H9 (cell line): ENCODE results near the gene PPP1R27. TPM values are rescaled to one million over a fixed set of nuclear protein-coding genes. Genes with fewer than 3 reads are reported as not detected.

Experiments used
- DNase-seq: peaks from one replicate; pipeline ENCODE4 v3.0.0-alpha.2; 2017
- H2AFZ ChIP-seq: one replicate; pipeline ENCODE4 v1.6.1; 2013; ENCODE audit warnings: mild to moderate bottlenecking, low read length, control low read depth, moderate library complexity
- H2AK5ac ChIP-seq: 2 replicates; pipeline ENCODE4 v1.6.1; 2013; ENCODE audit warnings: low read length, control low read depth, mixed read lengths; ENCODE audit not compliant: insufficient read length
- H2BK120ac ChIP-seq: one replicate; pipeline ENCODE4 v1.6.1; 2013; ENCODE audit warnings: low read depth, mild to moderate bottlenecking, low read length, control low read depth, inconsistent platforms; ENCODE audit not compliant: poor library complexity, severe bottlenecking
- H2BK12ac ChIP-seq: 2 replicates; pipeline ENCODE4 v1.6.1; 2013; ENCODE audit warnings: low read length, control low read depth, mixed read lengths, low read depth; ENCODE audit not compliant: insufficient read length
- H2BK15ac ChIP-seq: 2 replicates; pipeline ENCODE4 v1.6.1; 2013; ENCODE audit warnings: low read depth, low read length, control low read depth
- H2BK20ac ChIP-seq: one replicate; pipeline ENCODE4 v1.6.1; 2013; ENCODE audit warnings: low read depth, mild to moderate bottlenecking, low read length, control low read depth, inconsistent platforms; ENCODE audit not compliant: poor library complexity, severe bottlenecking
- H2BK5ac ChIP-seq: 2 replicates; pipeline ENCODE4 v1.6.1; 2013; ENCODE audit warnings: low read length, control low read depth, mixed read lengths; ENCODE audit not compliant: insufficient read length
- H3K14ac ChIP-seq: 2 replicates; pipeline ENCODE4 v1.6.1; 2013; ENCODE audit warnings: low read length, control low read depth; ENCODE audit not compliant: insufficient read depth
- H3K18ac ChIP-seq: 2 replicates; pipeline ENCODE4 v1.6.1; 2013; ENCODE audit warnings: low read depth, mild to moderate bottlenecking, mixed read lengths, low read length, control low read depth; ENCODE audit not compliant: insufficient read length
- H3K23ac ChIP-seq: 2 replicates; pipeline ENCODE4 v1.6.1; 2013; ENCODE audit warnings: low read length, control low read depth, mixed read lengths, low read depth; ENCODE audit not compliant: insufficient read length
- H3K23me2 ChIP-seq: 2 replicates; pipeline ENCODE4 v1.6.1; 2013; ENCODE audit warnings: low read depth, mild to moderate bottlenecking, mixed read lengths, low read length, control low read depth; ENCODE audit not compliant: insufficient read length, poor library complexity, severe bottlenecking
- H3K27ac ChIP-seq: 2 replicates; pipeline ENCODE4 v1.5.1; 2013; ENCODE audit warnings: low read length, control low read depth, mixed read lengths, low read depth; ENCODE audit not compliant: insufficient read length
- H3K27me3 ChIP-seq: 2 replicates; pipeline ENCODE4 v1.6.1; 2013; ENCODE audit warnings: low read length, control low read depth, inconsistent platforms; ENCODE audit not compliant: insufficient read depth
- H3K4ac ChIP-seq: 2 replicates; pipeline ENCODE4 v1.6.1; 2013; ENCODE audit warnings: low read depth, mild to moderate bottlenecking, control low read depth, inconsistent platforms, low read length, moderate library complexity
- H3K4me1 ChIP-seq: 2 replicates; pipeline ENCODE4 v1.6.1; 2013; ENCODE audit warnings: low read length, control low read depth, inconsistent platforms; ENCODE audit not compliant: insufficient read depth
- H3K4me2 ChIP-seq: 2 replicates; pipeline ENCODE4 v1.6.1; 2013; ENCODE audit warnings: low read length, control low read depth, mixed read lengths; ENCODE audit not compliant: insufficient read length, insufficient read depth
- H3K56ac ChIP-seq: 2 replicates; pipeline ENCODE4 v1.6.1; 2013; ENCODE audit warnings: low read depth, mild to moderate bottlenecking, mixed read lengths, low read length, control low read depth; ENCODE audit not compliant: insufficient read length
- H3K79me1 ChIP-seq: 2 replicates; pipeline ENCODE4 v1.6.1; 2013; ENCODE audit warnings: low read depth, mild to moderate bottlenecking, moderate library complexity, low read length, control low read depth, inconsistent platforms; ENCODE audit not compliant: insufficient read depth, poor library complexity, severe bottlenecking
- H3K79me2 ChIP-seq: 2 replicates; pipeline ENCODE4 v1.6.1; 2013; ENCODE audit warnings: low read length, control low read depth, inconsistent platforms; ENCODE audit not compliant: insufficient read depth
- H3K9ac ChIP-seq: 2 replicates; pipeline ENCODE4 v1.6.1; 2013; ENCODE audit warnings: low read length, control low read depth, mixed read lengths; ENCODE audit not compliant: insufficient read length; ENCODE audit errors: extremely low read depth
- H3K9me3 ChIP-seq: one replicate; pipeline ENCODE4 v1.6.1; 2013; ENCODE audit warnings: low read depth, low read length, inconsistent platforms; ENCODE audit not compliant: control insufficient read depth
- H3T11ph ChIP-seq: one replicate; pipeline ENCODE4 v1.6.1; 2013; ENCODE audit warnings: mild to moderate bottlenecking, low read length, control low read depth, inconsistent platforms
- H4K20me1 ChIP-seq: one replicate; pipeline ENCODE4 v1.6.1; 2013; ENCODE audit not compliant: control insufficient read depth, insufficient read length, insufficient read depth
- H4K5ac ChIP-seq: 2 replicates; pipeline ENCODE4 v1.6.1; 2013; ENCODE audit warnings: low read depth, mild to moderate bottlenecking, mixed read lengths, low read length, control low read depth; ENCODE audit not compliant: insufficient read length
- H4K8ac ChIP-seq: replicated peaks from 2 replicates; pipeline ENCODE4 v1.6.1; 2013; ENCODE audit warnings: low read length, control low read depth, mixed read lengths, low read depth; ENCODE audit not compliant: insufficient read length
- H4K91ac ChIP-seq: 2 replicates; pipeline ENCODE4 v1.6.1; 2013; ENCODE audit warnings: low read depth, mild to moderate bottlenecking, moderate library complexity, mixed read lengths, low read length, control low read depth; ENCODE audit not compliant: insufficient read length
- H3K27ac Mint-ChIP-seq, 3 experiments: 2 replicates in 2 of 3; 3 replicates in 1 of 3; pipeline ENCODE4 v1.8.0; 2020 to 2021; ENCODE audit warnings: mixed read lengths in 3 of 3, mild to moderate bottlenecking in 1 of 3, moderate library complexity in 1 of 3
- H3K27me3 Mint-ChIP-seq: 2 replicates; pipeline ENCODE4 v1.8.0; 2021; ENCODE audit warnings: low read depth, mild to moderate bottlenecking, moderate library complexity, mixed read lengths
- H3K36me3 Mint-ChIP-seq, 3 experiments: 2 replicates in 2 of 3; 3 replicates in 1 of 3; pipeline ENCODE4 v1.8.0; 2020 to 2021; ENCODE audit warnings: low read depth in 3 of 3, mixed read lengths in 3 of 3; ENCODE audit not compliant: insufficient read depth in 1 of 3
- H3K4me1 Mint-ChIP-seq, 2 experiments: 2 replicates each; pipeline ENCODE4 v1.8.0; 2020; ENCODE audit warnings: mixed read lengths in 2 of 2
- H3K4me3 Mint-ChIP-seq, 2 experiments: 2 replicates in 1 of 2; 3 replicates in 1 of 2; pipeline ENCODE4 v1.8.0; 2020 to 2021; ENCODE audit warnings: mild to moderate bottlenecking in 2 of 2, mixed read lengths in 2 of 2, moderate library complexity in 1 of 2
- H3K9me3 Mint-ChIP-seq, 2 experiments: 2 replicates in 1 of 2; 3 replicates in 1 of 2; pipeline ENCODE4 v1.8.0; 2020; ENCODE audit warnings: mild to moderate bottlenecking in 2 of 2, mixed read lengths in 2 of 2, moderate library complexity in 1 of 2
- CTCF ChIP-seq: fragments of 200-600 bp; sonication (generic); conservative IDR thresholded peaks from 3 replicates; pipeline ENCODE4 v1.8.0; 2021; ENCODE audit warnings: antibody characterized with exemption, mild to moderate bottlenecking
- WGBS: extraction: QIAGEN DNeasy Blood & Tissue Kit; methylation state at CpG from one replicate; pipeline ENCODE4 v1.1.7; 2013; ENCODE audit warnings: missing lambda C conversion rate, low lambda C conversion rate, mixed read lengths; ENCODE audit not compliant: insufficient read length; ENCODE audit errors: extremely low coverage; 5-methylcytosine and 5-hydroxymethylcytosine counted together
- total RNA-seq: library from RNA; stranded (reverse); gene quantifications from 2 replicates; pipeline ENCODE4 v1.2.1, GENCODE V29; 2021

PPP1R27 gene
- total RNA-seq, 1 experiment from 2014 or later, result 0.22 TPM

GRCh38 chr17:81879121-81879520 lies 44.3 kb upstream of the PPP1R27 start:
- TF ChIP-seq CTCF, result no peak
- no peak overlapping the region for H3K56ac ChIP-seq
- no peak overlapping the region for H4K91ac ChIP-seq
- Mint-ChIP-seq H3K36me3 (peaks cover 16 to 53% (median 48%) of the 10 kb centered on the region in 3 experiments), H3K4me3 (no peak overlapping the region; a peak in 1 of 5 replicates), H3K9me3 (no peaks in the 10 kb centered on the region; a peak in 1 of 5 replicates), H3K27ac (no peak overlapping the region; a peak in 1 of 7 replicates), H3K4me1 (no peaks in the 10 kb centered on the region), H3K27me3 (no peaks in the 10 kb centered on the region)
- no peak overlapping the region for H3T11ph ChIP-seq
- H3K4me2 ChIP-seq, result no peak overlapping the region
- no peak overlapping the region for H4K8ac ChIP-seq
- no peak overlapping the region for H3K4ac ChIP-seq
- H3K23ac ChIP-seq, result no peak overlapping the region
- DNase-seq, result no peak
- no peak overlapping the region for H3K27ac ChIP-seq
- H4K20me1 ChIP-seq, result no peaks in the 10 kb centered on the region
- H3K23me2 ChIP-seq, result no peaks in the 10 kb centered on the region
- H2BK20ac ChIP-seq, result no peak overlapping the region
- no peak overlapping the region for H2BK15ac ChIP-seq
- no peak overlapping the region for H2BK5ac ChIP-seq
- H3K79me1 ChIP-seq, result no peaks in the 10 kb centered on the region
- H2BK12ac ChIP-seq, result no peak overlapping the region
- H4K5ac ChIP-seq, result no peak overlapping the region
- H3K4me1 ChIP-seq, result no peaks in the 10 kb centered on the region
- H3K27me3 ChIP-seq, result no peaks in the 10 kb centered on the region
- no peak overlapping the region for H2BK120ac ChIP-seq
- H2AFZ ChIP-seq, result no peak overlapping the region
- no peaks in the 10 kb centered on the region for H3K79me2 ChIP-seq
- no peak overlapping the region for H3K14ac ChIP-seq
- no peak overlapping the region for H3K18ac ChIP-seq
- no CpG with 5 or more reads among the region's 5 CpGs for WGBS
- H2AK5ac ChIP-seq, result no peak overlapping the region
- H3K9ac ChIP-seq, result no peak overlapping the region
- no peaks in the 10 kb centered on the region for H3K9me3 ChIP-seq
